A549 treated with AZD9567 at 1 μM for 4 hours (cell line): ENCODE results near the gene MSMO1. TPM values are rescaled to one million over a fixed set of nuclear protein-coding genes. Genes with fewer than 3 reads are reported as not detected.

Source experiments
- total RNA-seq: library from RNA; stranded (reverse); fragments of 200-300 nt; extraction: Qiagen RNA extraction; gene quantifications from 5 replicates; pipeline ENCODE4 v1.2.3, GENCODE V29; 2022; ENCODE audit not compliant: insufficient read depth

The MSMO1 gene
- 17.7 to 23.2 TPM (median 21.0 TPM) in 5 replicates for total RNA-seq

GRCh38 chr4:165327211-165328100, at the start of gene MSMO1:
Gene MSMO1 (plus strand): TSS chr4:165327669. CDS start chr4:165333371, 5,702 bp downstream.

GRCh38 chr4:165378745-165379677, 51.5 kb downstream of the MSMO1 start, which contains the start of gene CPE:
Gene CPE (plus strand): TSS chr4:165379008. CDS start chr4:165379222, 214 bp downstream.

Other genes with a start within 250 kb of the MSMO1 start
- 7.8 to 9.7 TPM (median 8.9 TPM) in 5 replicates for gene TMEM192, start 214.8 kb upstream of the MSMO1 start, total RNA-seq
- 12.9 to 22.9 TPM (median 16.1 TPM) in 5 replicates for gene KLHL2, start 120.1 kb upstream of the MSMO1 start, total RNA-seq
- gene CPE, start 51.3 kb downstream of the MSMO1 start, total RNA-seq, result 1.6 to 3.1 TPM (median 1.8 TPM) in 5 replicates